ENCODE results near the gene GALM. TPM values are rescaled to one million over a fixed set of nuclear protein-coding genes. Genes with fewer than 3 reads are reported as not detected.

GALM gene
- total and polyA plus RNA-seq, 2 of the 13 experiments (the other 11 are each of a cell fraction or from before 2014, with no cell fraction given): 65.5 to 90.0 TPM

- TF ChIP-seq NONO (IDR thresholded peaks at IDR 0.05) (no peak), NONO (CRISPR knock-in tag; conservative IDR thresholded peaks at IDR 0.05) (peak; percentile 74; the same call in 1 of the 2 replicates), IRF2 (CRISPR knock-in tag; IDR thresholded peaks at IDR 0.05) (peak; percentile 75), ZBTB8A (CRISPR knock-in tag; IDR thresholded peaks at IDR 0.05; ENCODE audit: borderline replicate concordance, low read depth) (no peak), ZNF430 (CRISPR knock-in tag; IDR thresholded peaks at IDR 0.05) (no peak), ZNF354B (CRISPR knock-in tag; IDR thresholded peaks at IDR 0.05) (no peak), ZNF382 (CRISPR knock-in tag; IDR thresholded peaks at IDR 0.05; ENCODE audit: borderline replicate concordance) (no peak), ZNF761 (CRISPR knock-in tag; conservative IDR thresholded peaks at IDR 0.05) (no peak), SYNCRIP (IDR thresholded peaks at IDR 0.05; ENCODE audit: insufficient read depth, low read depth, low read length) (no peak), PBX2 (CRISPR knock-in tag; IDR thresholded peaks at IDR 0.05) (0 out of 2 replicates have a peak, but pooled peaks have one; percentile 48), GABPB1 (CRISPR knock-in tag; IDR thresholded peaks at IDR 0.05) (peak; percentile 25; the same call in 1 of the 2 replicates), ZNF232 (CRISPR knock-in tag; IDR thresholded peaks at IDR 0.05; ENCODE audit: borderline replicate concordance) (no peak), ZMAT3 (CRISPR knock-in tag; conservative IDR thresholded peaks at IDR 0.05) (no peak), ZNF296 (CRISPR knock-in tag; conservative IDR thresholded peaks at IDR 0.05) (no peak), PRMT3 (CRISPR knock-in tag; IDR thresholded peaks at IDR 0.05; ENCODE audit: borderline replicate concordance, low read depth) (no peak), ZNF496 (CRISPR knock-in tag; IDR thresholded peaks at IDR 0.05; ENCODE audit: insufficient replicate concordance) (no peak), MBNL3 (CRISPR knock-in tag; conservative IDR thresholded peaks at IDR 0.05) (no peak), ZSCAN9 (CRISPR knock-in tag; IDR thresholded peaks at IDR 0.05; ENCODE audit: borderline replicate concordance) (peak; percentile 48; the same call in 1 of the 2 replicates), MXI1 (IDR thresholded peaks at IDR 0.05; ENCODE audit: borderline replicate concordance, low read depth, low read length) (peak; percentile 62; the same call in 1 of the 3 replicates), NAIF1 (CRISPR knock-in tag; IDR thresholded peaks at IDR 0.05; ENCODE audit: borderline replicate concordance) (no peak), MYPOP (CRISPR knock-in tag; IDR thresholded peaks at IDR 0.05) (peak; percentile 53; the same call in 1 of the 2 replicates), NR2F6 (IDR thresholded peaks at IDR 0.05) (peak; percentile 65), NR2F6 (CRISPR knock-in tag; IDR thresholded peaks at IDR 0.05) (peak; percentile 85), ZFYVE20 (CRISPR knock-in tag; IDR thresholded peaks at IDR 0.05; ENCODE audit: borderline replicate concordance, low read depth) (no peak), SP4 (CRISPR knock-in tag; IDR thresholded peaks at IDR 0.05) (no peak), ZNF569 (CRISPR knock-in tag; IDR thresholded peaks at IDR 0.05; ENCODE audit: borderline replicate concordance) (no peak), HOXA5 (CRISPR knock-in tag; IDR thresholded peaks at IDR 0.05) (no peak), ZNF576 (CRISPR knock-in tag; IDR thresholded peaks at IDR 0.05) (no peak), ZNF790 (CRISPR knock-in tag; IDR thresholded peaks at IDR 0.05; ENCODE audit: borderline replicate concordance) (no peak), ZBTB7B (CRISPR knock-in tag; IDR thresholded peaks at IDR 0.05) (no peak), ZNF33B (CRISPR knock-in tag; IDR thresholded peaks at IDR 0.05) (no peak)
Measured at GRCh38 chr2:38731684-38732221, 65.8 kb downstream of the GALM start (continued).

Data from HepG2 (cell line).